H1 (cell line): ENCODE results near the gene CFAP221. TPM values are rescaled to one million over a fixed set of nuclear protein-coding genes. Genes with fewer than 3 reads are reported as not detected.

Experiments used
- BRCA1 ChIP-seq: IDR thresholded peaks from 2 replicates; pipeline ENCODE4 v1.6.1; 2012; ENCODE audit warnings: low read depth, low read length, improper control_type of control experiment
- CREB1 ChIP-seq: IDR thresholded peaks from 2 replicates; pipeline ENCODE4 v1.6.1; 2012; ENCODE audit warnings: inconsistent platforms
- PHF8 ChIP-seq: fragments of 200-600 bp; sonication (generic); conservative IDR thresholded peaks from 2 replicates; pipeline ENCODE4 v1.7.1; 2012; ENCODE audit warnings: low read depth, mild to moderate bottlenecking, inconsistent platforms, low read length, moderate library complexity
- TAF1 ChIP-seq: IDR thresholded peaks from 2 replicates; pipeline ENCODE4 v1.6.1; 2011; ENCODE audit warnings: mild to moderate bottlenecking, low read depth, low read length
- ZNF274 ChIP-seq: IDR thresholded peaks from 2 replicates; pipeline ENCODE4 v1.7.0; 2012; ENCODE audit warnings: low read length, borderline replicate concordance; ENCODE audit errors: extremely low read depth
- polyA plus RNA-seq, 7 experiments: library from polyadenylated mRNA; depleted of rRNA in 3 of 7; stranded (reverse) in 5 of 7; unstranded in 2 of 7; fragments of >200 nt in 5 of 7; fragments of 200-250 nt in 2 of 7; gene quantifications; 1 replicate in 5 of 7; 2 replicates in 1 of 7; 4 replicates in 1 of 7; pipeline versions ENCODE4 v1.2.1 to v1.2.3, GENCODE V29; 2011 to 2013; ENCODE audit warnings: missing spikeins in 2 of 7, mixed read lengths in 2 of 7
- total RNA-seq: library from RNA; stranded (reverse); fragmentation: NEBNext Ultra II Directional; extraction: Animal tissue kit (Norgen Biotek cat#: 25700); gene quantifications from 2 replicates; pipeline ENCODE4 v1.2.1, GENCODE V29; 2021

The CFAP221 gene
- total and polyA plus RNA-seq, 2 of the 8 experiments (the other 6 are each of a cell fraction or from before 2014, with no cell fraction given), result 0.14 to 0.71 TPM

GRCh38 chr2:119536211-119536610, 8.0 kb upstream of the CFAP221 start (continued):
- no peak for TF ChIP-seq BRCA1
- TF ChIP-seq CREB1, result no peak
- no peak for TF ChIP-seq ZNF274
- TF ChIP-seq TAF1, result no peak
- TF ChIP-seq PHF8, result no peak
